Measurements from ENCODE around the gene MARCHF5.

MARCHF5 gene, protein sequence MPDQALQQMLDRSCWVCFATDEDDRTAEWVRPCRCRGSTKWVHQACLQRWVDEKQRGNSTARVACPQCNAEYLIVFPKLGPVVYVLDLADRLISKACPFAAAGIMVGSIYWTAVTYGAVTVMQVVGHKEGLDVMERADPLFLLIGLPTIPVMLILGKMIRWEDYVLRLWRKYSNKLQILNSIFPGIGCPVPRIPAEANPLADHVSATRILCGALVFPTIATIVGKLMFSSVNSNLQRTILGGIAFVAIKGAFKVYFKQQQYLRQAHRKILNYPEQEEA

DNA sequence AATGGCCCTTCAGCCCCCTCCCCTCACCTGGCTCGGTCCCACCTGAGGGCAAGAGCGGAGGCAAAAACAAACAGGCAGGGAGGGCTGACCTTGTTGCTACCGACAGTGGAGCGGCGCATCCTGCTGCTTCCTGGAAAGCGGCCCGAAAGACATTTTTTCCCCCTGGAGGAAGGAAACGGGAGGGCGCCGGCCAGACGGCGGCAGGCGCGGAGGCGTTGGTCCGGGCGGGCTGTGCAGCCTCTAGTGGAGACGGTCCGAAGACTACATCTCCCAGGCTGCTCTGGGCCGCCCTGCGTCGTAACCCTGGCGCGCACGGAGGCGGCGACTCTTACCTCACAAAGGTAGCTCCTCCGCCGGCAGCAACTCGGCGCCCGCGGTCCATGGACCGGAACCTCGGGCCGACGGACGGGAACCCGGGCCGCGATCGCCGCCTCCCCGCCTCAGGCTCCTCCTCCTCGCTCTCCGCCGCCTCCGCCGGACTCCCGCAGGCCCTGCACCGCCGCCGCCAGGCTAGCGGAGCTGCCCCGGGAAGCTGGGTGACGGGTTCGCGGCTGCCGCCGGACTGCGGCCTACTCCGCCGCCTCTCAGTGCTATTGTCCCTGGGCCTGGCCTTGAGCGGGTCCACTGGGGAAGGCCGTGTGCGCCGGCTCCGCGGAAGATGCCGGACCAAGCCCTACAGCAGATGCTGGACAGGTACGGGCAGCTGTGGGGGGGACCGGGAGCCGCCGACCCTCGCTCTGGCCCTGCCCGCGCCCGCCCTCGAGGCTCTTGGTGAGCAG lies at the start of gene MARCHF5, which contains the start of gene CPEB3:
TSS of gene MARCHF5 (plus strand) at position 331 of the 779 bp plus-strand sequence. CDS start at position 659, 328 bp downstream.
TSS of gene CPEB3 (minus strand) at position 242 of the 779 bp plus-strand sequence. CDS start 50,728 bp downstream, outside the sequence.
- TF ChIP-seq, protein P1, sequence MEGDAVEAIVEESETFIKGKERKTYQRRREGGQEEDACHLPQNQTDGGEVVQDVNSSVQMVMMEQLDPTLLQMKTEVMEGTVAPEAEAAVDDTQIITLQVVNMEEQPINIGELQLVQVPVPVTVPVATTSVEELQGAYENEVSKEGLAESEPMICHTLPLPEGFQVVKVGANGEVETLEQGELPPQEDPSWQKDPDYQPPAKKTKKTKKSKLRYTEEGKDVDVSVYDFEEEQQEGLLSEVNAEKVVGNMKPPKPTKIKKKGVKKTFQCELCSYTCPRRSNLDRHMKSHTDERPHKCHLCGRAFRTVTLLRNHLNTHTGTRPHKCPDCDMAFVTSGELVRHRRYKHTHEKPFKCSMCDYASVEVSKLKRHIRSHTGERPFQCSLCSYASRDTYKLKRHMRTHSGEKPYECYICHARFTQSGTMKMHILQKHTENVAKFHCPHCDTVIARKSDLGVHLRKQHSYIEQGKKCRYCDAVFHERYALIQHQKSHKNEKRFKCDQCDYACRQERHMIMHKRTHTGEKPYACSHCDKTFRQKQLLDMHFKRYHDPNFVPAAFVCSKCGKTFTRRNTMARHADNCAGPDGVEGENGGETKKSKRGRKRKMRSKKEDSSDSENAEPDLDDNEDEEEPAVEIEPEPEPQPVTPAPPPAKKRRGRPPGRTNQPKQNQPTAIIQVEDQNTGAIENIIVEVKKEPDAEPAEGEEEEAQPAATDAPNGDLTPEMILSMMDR (IDR thresholded peaks at IDR 0.05; ENCODE audit: low read depth, low read length): peak; percentile 65

DNA sequence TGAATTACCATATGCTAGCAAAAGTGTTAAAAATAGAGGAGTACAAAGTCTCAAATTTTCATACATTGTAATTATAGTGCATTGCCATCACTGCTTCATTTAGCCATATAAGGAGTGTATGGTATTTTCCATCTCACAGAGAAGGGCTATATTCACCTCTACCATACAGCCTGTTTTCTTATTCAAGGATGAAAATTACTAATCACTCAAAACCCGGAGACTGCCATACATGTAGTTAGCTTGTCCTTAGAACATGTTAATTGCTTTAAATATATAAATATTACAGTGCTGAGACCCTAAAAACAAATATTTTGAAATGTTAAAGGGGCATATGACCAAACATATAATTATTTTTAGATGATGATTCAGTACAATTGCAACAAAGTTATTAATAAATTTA lies 49.5 kb upstream of the MARCHF5 start:
- no peak for DNase-seq
- H3K4me3 ChIP-seq (ENCODE audit: low read depth, low read length): peak overlapping the region; percentile 50
- TF ChIP-seq, protein P1 (IDR thresholded peaks at IDR 0.05; ENCODE audit: low read depth, low read length): no peak
- peaks cover 12% of the 10 kb centered on the region for H3K36me3 ChIP-seq
- no peaks in the 10 kb centered on the region for H3K9me3 ChIP-seq (ENCODE audit: severe bottlenecking)
- peak overlapping the region; percentile 9 for H3K27ac ChIP-seq
- no peaks in the 10 kb centered on the region for H3K27me3 ChIP-seq (ENCODE audit: insufficient read depth, low read depth, severe bottlenecking)

More for the DNA sequence above, at the start of gene MARCHF5, which contains the start of gene CPEB3:
- H3K4me3 ChIP-seq (ENCODE audit: low read depth, low read length): peak within 1 kb of the TSS; percentile 90
- DNase-seq: peak; percentile 97
- H3K27ac ChIP-seq: peak within 1 kb of the TSS; percentile 95
- no peaks in the 10 kb centered on the region for H3K27me3 ChIP-seq (ENCODE audit: insufficient read depth, low read depth, severe bottlenecking)
- H3K36me3 ChIP-seq: peaks cover 31% of the 10 kb centered on the region
- H3K9me3 ChIP-seq (ENCODE audit: severe bottlenecking): no peaks in the 10 kb centered on the region

DNA sequence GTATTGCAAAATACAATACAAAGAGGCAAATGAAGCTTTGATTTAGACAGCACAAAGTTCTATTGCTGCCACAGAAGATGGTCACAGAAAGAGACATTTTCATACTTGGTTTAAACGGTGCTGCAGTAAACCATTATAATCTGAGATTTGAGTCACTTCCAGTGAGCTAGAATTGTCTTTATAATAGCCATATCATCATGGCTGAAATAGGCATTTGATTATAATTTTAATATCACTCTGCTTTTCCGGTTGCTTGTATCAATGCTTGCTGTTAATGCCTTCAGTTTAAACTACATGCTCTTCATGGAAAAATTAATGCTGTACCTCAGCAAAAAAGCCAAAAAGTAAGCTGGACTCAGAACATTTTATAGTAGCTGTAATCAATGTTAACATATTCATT lies 48.6 kb upstream of the MARCHF5 start:
- Histone ChIP-seq H3K36me3 (peaks cover 12% of the 10 kb centered on the region), H3K9me3 (ENCODE audit: severe bottlenecking) (no peaks in the 10 kb centered on the region), H3K27ac (no peak overlapping the region), H3K27me3 (ENCODE audit: insufficient read depth, low read depth, severe bottlenecking) (no peaks in the 10 kb centered on the region), H3K4me3 (ENCODE audit: low read depth, low read length) (no peak overlapping the region)
- DNase-seq: no peak
- TF ChIP-seq, protein P1 (IDR thresholded peaks at IDR 0.05; ENCODE audit: low read depth, low read length): no peak

DNA sequence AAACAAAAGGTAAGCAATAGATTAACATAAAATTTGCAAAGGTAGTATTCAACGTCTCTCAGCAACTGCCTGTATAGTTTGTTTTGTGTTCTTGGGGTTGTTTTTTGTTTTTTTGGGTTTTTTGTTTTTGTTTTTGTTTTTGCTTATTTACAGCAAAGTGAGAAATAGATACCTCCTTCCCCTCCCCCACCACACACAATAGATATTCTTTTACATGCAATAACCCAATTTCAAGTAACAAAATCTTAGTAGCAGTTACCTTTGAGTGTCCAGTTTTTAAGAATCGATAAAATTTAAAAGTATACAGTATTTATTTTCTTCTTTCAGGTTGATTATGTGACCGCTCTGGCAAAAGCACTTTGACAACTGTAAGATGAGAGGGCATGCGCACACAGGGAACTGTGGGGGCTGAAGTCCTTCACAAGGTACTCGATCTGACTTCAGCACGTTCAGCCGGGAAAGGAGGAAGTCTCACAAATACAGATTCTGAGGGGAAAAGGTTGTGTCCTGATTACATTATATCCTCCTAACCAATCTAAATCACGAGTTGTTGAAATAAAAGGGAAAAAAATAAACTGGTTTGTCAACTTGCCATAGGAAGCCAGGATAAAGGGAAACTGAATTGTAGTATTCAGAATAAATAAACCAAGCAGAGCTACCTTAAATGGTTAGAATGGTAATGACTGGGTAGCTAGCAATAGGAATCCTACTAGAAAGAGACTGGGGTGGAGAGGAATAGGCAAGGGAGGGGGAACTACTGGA lies 47.9 kb upstream of the MARCHF5 start:
- Histone ChIP-seq H3K9me3 (ENCODE audit: severe bottlenecking) (no peaks in the 10 kb centered on the region), H3K27me3 (ENCODE audit: insufficient read depth, low read depth, severe bottlenecking) (no peaks in the 10 kb centered on the region), H3K27ac (peak overlapping the region; percentile 8; the same call in 1 of the 2 replicates), H3K4me3 (ENCODE audit: low read depth, low read length) (peak overlapping the region; percentile 48), H3K36me3 (peaks cover 11% of the 10 kb centered on the region)
- TF ChIP-seq, protein P1 (IDR thresholded peaks at IDR 0.05; ENCODE audit: low read depth, low read length): no peak
- DNase-seq: peak; percentile 62

DNA sequence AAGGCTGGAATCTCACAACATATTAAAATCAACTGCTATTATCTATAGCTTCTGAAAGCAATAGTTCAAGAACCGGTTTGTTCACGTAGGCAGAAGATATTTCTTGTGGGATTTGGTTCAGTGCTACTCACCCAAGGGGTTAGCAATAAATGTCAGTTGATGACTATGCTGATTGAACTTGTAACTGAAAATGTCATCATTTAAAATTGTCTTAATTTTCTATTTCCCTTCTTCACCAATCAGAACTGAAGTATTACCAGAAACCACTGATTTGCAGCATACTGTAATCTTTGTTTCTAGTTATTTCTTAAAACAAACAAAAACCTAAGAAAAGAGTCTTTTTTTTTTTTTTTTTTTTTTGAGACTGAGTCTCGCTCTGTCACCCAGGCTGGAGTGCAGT lies 46.2 kb upstream of the MARCHF5 start:
- TF ChIP-seq, protein P1 (IDR thresholded peaks at IDR 0.05; ENCODE audit: low read depth, low read length): no peak
- DNase-seq: no peak
- Histone ChIP-seq H3K4me3 (ENCODE audit: low read depth, low read length) (no peak overlapping the region), H3K27ac (no peak overlapping the region), H3K9me3 (ENCODE audit: severe bottlenecking) (no peaks in the 10 kb centered on the region), H3K36me3 (no peaks in the 10 kb centered on the region), H3K27me3 (ENCODE audit: insufficient read depth, low read depth, severe bottlenecking) (no peaks in the 10 kb centered on the region)

All from WERI-Rb-1 (cell line).